ENCODE results near the gene CNTNAP2. TPM values are rescaled to one million over a fixed set of nuclear protein-coding genes. Genes with fewer than 3 reads are reported as not detected.

The CNTNAP2 gene
- total and polyA plus RNA-seq, 4 donors = 0.14 to 2.3 (median 1.1) TPM

DNA sequence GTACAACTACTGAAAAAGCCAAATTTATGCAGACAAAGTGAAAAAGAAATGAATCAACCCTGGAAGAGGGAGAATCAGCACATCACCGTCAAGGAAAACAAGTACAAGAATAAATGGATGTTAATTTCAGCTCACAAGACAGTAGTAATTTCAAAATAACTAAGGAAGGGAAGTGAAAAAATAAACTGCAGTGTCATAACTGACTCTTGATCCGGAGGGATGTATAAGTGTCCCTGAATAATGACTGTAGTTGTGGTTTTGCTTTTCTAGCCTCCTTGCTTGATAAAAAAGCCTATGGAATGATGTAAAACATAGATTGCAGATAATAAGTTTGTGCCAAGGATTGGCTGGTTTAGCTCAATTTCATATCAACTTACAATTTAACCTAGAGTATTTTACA is 1752.9 kb downstream of the CNTNAP2 start:
- no peaks in the 10 kb centered on the region for H3K36me3 ChIP-seq (ENCODE audit: control insufficient read depth in 4 of 4, insufficient read depth in 3 of 4, low read depth in 1 of 4, low read length in 3 of 4)
- 63% methylated on average over 2 of the region's 2 CpGs for WGBS

DNA sequence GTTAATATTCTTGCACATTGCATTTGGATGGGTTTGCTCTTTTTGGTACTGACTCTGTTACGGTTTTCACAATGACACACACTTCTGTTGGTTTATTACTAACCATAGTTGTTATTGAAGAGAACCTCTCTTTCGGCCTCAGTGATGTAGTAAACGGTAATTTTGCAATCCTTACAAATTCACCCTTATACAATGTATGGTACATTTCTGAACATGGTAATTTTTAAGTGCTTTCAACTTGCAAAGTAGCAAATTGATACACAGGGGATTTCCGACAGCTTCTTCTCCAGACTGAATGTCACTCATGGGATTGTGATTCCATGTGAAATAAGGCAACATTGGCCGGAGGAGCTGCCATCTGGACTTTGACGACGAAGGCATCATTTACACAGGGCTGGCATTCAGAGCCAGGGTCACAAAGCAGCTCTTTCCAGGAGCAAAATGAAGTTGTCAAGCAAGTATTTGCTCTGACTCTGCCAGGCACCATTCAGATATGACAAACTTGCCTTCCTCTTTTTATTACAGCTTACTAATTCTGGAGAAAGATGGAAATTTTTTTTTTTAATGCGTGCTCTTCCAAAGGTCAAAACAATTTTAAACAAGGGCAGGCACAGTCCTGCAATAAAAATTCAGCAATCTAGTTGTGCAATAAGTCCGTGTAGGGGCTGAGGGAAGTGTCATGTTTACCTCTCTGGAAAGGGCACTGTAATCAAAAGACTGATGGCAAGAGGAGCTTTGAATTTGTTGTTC is 1762.5 kb downstream of the CNTNAP2 start:
- H3K4me1 ChIP-seq (ENCODE audit: control insufficient read depth in 4 of 4, insufficient read depth in 4 of 4, low read length in 3 of 4) = no peaks in the 10 kb centered on the region
- H3K4me3 ChIP-seq (ENCODE audit: low read depth in 1 of 3, low read length in 3 of 3) = no peak overlapping the region
- WGBS = 36% methylated on average over 9 of the region's 9 CpGs
- no peaks in the 10 kb centered on the region for H3K36me3 ChIP-seq (ENCODE audit: control insufficient read depth in 4 of 4, insufficient read depth in 3 of 4, low read depth in 1 of 4, low read length in 3 of 4)
- TF ChIP-seq GABPA (IDR thresholded peaks at IDR 0.05 in 1 of 2, conservative IDR thresholded peaks at IDR 0.05 in 1 of 2) = no peak
- TF ChIP-seq FOXA2 (IDR thresholded peaks at IDR 0.05) = no peak
- TF ChIP-seq, protein P1, sequence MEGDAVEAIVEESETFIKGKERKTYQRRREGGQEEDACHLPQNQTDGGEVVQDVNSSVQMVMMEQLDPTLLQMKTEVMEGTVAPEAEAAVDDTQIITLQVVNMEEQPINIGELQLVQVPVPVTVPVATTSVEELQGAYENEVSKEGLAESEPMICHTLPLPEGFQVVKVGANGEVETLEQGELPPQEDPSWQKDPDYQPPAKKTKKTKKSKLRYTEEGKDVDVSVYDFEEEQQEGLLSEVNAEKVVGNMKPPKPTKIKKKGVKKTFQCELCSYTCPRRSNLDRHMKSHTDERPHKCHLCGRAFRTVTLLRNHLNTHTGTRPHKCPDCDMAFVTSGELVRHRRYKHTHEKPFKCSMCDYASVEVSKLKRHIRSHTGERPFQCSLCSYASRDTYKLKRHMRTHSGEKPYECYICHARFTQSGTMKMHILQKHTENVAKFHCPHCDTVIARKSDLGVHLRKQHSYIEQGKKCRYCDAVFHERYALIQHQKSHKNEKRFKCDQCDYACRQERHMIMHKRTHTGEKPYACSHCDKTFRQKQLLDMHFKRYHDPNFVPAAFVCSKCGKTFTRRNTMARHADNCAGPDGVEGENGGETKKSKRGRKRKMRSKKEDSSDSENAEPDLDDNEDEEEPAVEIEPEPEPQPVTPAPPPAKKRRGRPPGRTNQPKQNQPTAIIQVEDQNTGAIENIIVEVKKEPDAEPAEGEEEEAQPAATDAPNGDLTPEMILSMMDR (IDR thresholded peaks at IDR 0.05; ENCODE audit: low read depth, low read length, missing input control) = no peak
- no peak for TF ChIP-seq JUND (IDR thresholded peaks at IDR 0.05)
- TF ChIP-seq, protein P2, sequence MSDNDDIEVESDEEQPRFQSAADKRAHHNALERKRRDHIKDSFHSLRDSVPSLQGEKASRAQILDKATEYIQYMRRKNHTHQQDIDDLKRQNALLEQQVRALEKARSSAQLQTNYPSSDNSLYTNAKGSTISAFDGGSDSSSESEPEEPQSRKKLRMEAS (IDR thresholded peaks at IDR 0.05) = no peak
- no peak for TF ChIP-seq FOXA1 (IDR thresholded peaks at IDR 0.05)
- TF ChIP-seq EGR1 (IDR thresholded peaks at IDR 0.05; ENCODE audit: low read depth in 2 of 2) = no peak
- TF ChIP-seq SP1 (IDR thresholded peaks at IDR 0.05) = no peak
- TF ChIP-seq, protein P3, sequence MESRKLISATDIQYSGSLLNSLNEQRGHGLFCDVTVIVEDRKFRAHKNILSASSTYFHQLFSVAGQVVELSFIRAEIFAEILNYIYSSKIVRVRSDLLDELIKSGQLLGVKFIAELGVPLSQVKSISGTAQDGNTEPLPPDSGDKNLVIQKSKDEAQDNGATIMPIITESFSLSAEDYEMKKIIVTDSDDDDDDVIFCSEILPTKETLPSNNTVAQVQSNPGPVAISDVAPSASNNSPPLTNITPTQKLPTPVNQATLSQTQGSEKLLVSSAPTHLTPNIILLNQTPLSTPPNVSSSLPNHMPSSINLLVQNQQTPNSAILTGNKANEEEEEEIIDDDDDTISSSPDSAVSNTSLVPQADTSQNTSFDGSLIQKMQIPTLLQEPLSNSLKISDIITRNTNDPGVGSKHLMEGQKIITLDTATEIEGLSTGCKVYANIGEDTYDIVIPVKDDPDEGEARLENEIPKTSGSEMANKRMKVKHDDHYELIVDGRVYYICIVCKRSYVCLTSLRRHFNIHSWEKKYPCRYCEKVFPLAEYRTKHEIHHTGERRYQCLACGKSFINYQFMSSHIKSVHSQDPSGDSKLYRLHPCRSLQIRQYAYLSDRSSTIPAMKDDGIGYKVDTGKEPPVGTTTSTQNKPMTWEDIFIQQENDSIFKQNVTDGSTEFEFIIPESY (IDR thresholded peaks at IDR 0.05) = no peak
- TF ChIP-seq NR2F2 (IDR thresholded peaks at IDR 0.05) = no peak
- no peak for TF ChIP-seq HNF4G (IDR thresholded peaks at IDR 0.05)
- TF ChIP-seq HNF4A (conservative IDR thresholded peaks at IDR 0.05) = no peak
- TF ChIP-seq RXRA (IDR thresholded peaks at IDR 0.05) = no peak
- TF ChIP-seq, protein P4, sequence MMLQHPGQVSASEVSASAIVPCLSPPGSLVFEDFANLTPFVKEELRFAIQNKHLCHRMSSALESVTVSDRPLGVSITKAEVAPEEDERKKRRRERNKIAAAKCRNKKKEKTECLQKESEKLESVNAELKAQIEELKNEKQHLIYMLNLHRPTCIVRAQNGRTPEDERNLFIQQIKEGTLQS (IDR thresholded peaks at IDR 0.05) = no peak
- no peak for TF ChIP-seq RAD21 (IDR thresholded peaks at IDR 0.05)
- no peak for DNase-seq (ENCODE audit: low spot score)
- no peaks in the 10 kb centered on the region for H3K9me3 ChIP-seq (ENCODE audit: control insufficient read depth in 4 of 4, low read length in 3 of 4)
- no peaks in the 10 kb centered on the region for H3K27me3 ChIP-seq (ENCODE audit: control insufficient read depth in 4 of 4, insufficient read depth in 4 of 4, low read length in 3 of 4)
- no peak overlapping the region for H3K27ac ChIP-seq (ENCODE audit: low read depth in 1 of 2, low read length in 2 of 2)
- no peak overlapping the region for H3K9ac ChIP-seq (ENCODE audit: low read depth in 1 of 2, low read length in 2 of 2)

More for the DNA sequence above, 1752.9 kb downstream of the CNTNAP2 start:
- no peak for TF ChIP-seq RAD21 (IDR thresholded peaks at IDR 0.05)
- no peak for TF ChIP-seq TAF1 (conservative IDR thresholded peaks at IDR 0.05)
- Histone ChIP-seq H3K4me3 (ENCODE audit: low read depth in 1 of 3, low read length in 3 of 3) (no peak overlapping the region), H3K27me3 (ENCODE audit: control insufficient read depth in 4 of 4, insufficient read depth in 4 of 4, low read length in 3 of 4) (no peaks in the 10 kb centered on the region), H3K4me1 (ENCODE audit: control insufficient read depth in 4 of 4, insufficient read depth in 4 of 4, low read length in 3 of 4) (no peaks in the 10 kb centered on the region), H3K27ac (ENCODE audit: low read depth in 1 of 2, low read length in 2 of 2) (no peak overlapping the region), H3K9ac (ENCODE audit: low read depth in 1 of 2, low read length in 2 of 2) (no peak overlapping the region), H3K9me3 (ENCODE audit: control insufficient read depth in 4 of 4, low read length in 3 of 4) (peaks cover 0 to 1% (median 0%) of the 10 kb centered on the region in 4 donors)
- DNase-seq (ENCODE audit: low spot score) = no peak
